PFSK-1 (cell line): ENCODE results near the gene MET.

ENCODE experiments used
- FOXP2 ChIP-seq: optimal IDR thresholded peaks from 2 replicates; pipeline ENCODE3; 2011; ENCODE audit warnings: borderline replicate concordance, control low read depth, inconsistent platforms; ENCODE audit not compliant: insufficient read depth; ENCODE audit errors: extremely low read length, extremely low read depth
- POLR2AphosphoS5 ChIP-seq: IDR thresholded peaks from 2 replicates; pipeline ENCODE4 v1.6.1; 2012; ENCODE audit warnings: low read depth, mild to moderate bottlenecking, control low read depth, low read length, moderate library complexity
- SIN3A ChIP-seq: IDR thresholded peaks from 2 replicates; pipeline ENCODE4 v1.6.1; 2012; ENCODE audit warnings: mild to moderate bottlenecking, low read length, moderate library complexity, borderline replicate concordance; ENCODE audit not compliant: insufficient read depth
- TAF1 ChIP-seq: IDR thresholded peaks from 2 replicates; pipeline ENCODE4 v1.6.1; 2012; ENCODE audit warnings: low read length, control low read depth, borderline replicate concordance; ENCODE audit not compliant: insufficient read depth
- TF ChIP-seq, protein P1 (sequence below), 2 experiments: IDR thresholded peaks; 2 replicates each; pipeline versions ENCODE4 v1.6.1 to v1.8.0; 2011 to 2012; ENCODE audit warnings: low read depth in 2 of 2, low read length in 2 of 2, control low read depth in 1 of 2, inconsistent platforms in 1 of 2, mild to moderate bottlenecking in 1 of 2, moderate library complexity in 1 of 2; ENCODE audit not compliant: insufficient read depth in 1 of 2

Gene MET

DNA sequence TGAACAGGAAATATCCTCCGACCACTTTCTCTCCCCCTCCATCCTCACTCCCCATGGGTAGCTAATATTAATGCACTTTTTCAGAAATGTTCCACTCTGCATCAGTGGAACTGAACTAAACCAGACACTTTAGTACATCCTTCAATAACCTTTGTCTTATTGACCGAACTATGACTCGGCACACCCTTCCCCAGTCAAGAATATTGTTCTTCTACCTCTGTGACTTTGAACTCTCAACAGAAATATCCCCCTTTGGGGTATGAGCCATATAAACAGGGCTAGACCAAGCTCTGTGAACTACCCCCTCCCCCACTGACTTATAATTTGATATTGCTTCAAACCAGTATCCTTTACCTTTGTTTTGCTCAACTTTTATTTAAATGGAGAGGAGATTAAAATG is 132.5 kb downstream of the MET start:
- TF ChIP-seq POLR2AphosphoS5 (no peak), FOXP2 (no peak), TAF1 (no peak), SIN3A (no peak)
- TF ChIP-seq, protein P1, sequence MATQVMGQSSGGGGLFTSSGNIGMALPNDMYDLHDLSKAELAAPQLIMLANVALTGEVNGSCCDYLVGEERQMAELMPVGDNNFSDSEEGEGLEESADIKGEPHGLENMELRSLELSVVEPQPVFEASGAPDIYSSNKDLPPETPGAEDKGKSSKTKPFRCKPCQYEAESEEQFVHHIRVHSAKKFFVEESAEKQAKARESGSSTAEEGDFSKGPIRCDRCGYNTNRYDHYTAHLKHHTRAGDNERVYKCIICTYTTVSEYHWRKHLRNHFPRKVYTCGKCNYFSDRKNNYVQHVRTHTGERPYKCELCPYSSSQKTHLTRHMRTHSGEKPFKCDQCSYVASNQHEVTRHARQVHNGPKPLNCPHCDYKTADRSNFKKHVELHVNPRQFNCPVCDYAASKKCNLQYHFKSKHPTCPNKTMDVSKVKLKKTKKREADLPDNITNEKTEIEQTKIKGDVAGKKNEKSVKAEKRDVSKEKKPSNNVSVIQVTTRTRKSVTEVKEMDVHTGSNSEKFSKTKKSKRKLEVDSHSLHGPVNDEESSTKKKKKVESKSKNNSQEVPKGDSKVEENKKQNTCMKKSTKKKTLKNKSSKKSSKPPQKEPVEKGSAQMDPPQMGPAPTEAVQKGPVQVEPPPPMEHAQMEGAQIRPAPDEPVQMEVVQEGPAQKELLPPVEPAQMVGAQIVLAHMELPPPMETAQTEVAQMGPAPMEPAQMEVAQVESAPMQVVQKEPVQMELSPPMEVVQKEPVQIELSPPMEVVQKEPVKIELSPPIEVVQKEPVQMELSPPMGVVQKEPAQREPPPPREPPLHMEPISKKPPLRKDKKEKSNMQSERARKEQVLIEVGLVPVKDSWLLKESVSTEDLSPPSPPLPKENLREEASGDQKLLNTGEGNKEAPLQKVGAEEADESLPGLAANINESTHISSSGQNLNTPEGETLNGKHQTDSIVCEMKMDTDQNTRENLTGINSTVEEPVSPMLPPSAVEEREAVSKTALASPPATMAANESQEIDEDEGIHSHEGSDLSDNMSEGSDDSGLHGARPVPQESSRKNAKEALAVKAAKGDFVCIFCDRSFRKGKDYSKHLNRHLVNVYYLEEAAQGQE (IDR thresholded peaks at IDR 0.05; ENCODE audit: insufficient read depth in 1 of 2, low read depth in 2 of 2, low read length in 2 of 2): no peak

DNA sequence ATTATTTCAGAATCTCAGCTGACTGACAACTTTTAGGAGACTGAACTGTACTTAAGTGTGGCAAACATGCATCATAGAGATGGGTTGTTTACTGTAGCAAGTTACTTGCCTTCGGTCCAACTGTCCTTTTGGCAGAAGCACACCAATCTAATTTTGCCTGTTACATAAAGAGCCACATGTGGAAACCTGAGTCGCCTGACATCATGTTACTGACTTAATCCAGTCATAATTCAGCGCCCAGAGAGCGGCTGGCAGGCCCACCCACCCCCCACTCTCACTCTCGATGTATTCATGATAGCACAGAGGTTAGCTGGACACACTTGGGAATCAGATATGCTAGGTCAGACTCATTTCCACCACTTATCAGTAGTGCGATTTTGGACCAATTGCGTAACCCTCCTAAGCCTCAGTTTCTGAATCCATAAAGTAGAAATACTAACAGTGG is 133.1 kb downstream of the MET start:
- TF ChIP-seq FOXP2 (no peak), POLR2AphosphoS5 (no peak), SIN3A (no peak), TAF1 (no peak)
- TF ChIP-seq, protein P1 (IDR thresholded peaks at IDR 0.05; ENCODE audit: insufficient read depth in 1 of 2, low read depth in 2 of 2, low read length in 2 of 2): no peak

- TF ChIP-seq POLR2AphosphoS5 (no peak), FOXP2 (no peak), TAF1 (no peak), SIN3A (no peak)
- TF ChIP-seq, protein P1 (IDR thresholded peaks at IDR 0.05; ENCODE audit: insufficient read depth in 1 of 2, low read depth in 2 of 2, low read length in 2 of 2): no peak
Observed at GRCh38 chr7:116806046-116806944, 134.3 kb downstream of the MET start.

GRCh38 chr7:116807011-116807560 is 135.1 kb downstream of the MET start:
- TF ChIP-seq, protein P1 (IDR thresholded peaks at IDR 0.05; ENCODE audit: insufficient read depth in 1 of 2, low read depth in 2 of 2, low read length in 2 of 2): no peak
- TF ChIP-seq FOXP2: no peak
- TF ChIP-seq TAF1: no peak
- TF ChIP-seq POLR2AphosphoS5: no peak
